ENCODE data around the gene LRP5. TPM values are rescaled to one million over a fixed set of nuclear protein-coding genes. Genes with fewer than 3 reads are reported as not detected.

Gene LRP5
- total RNA-seq, 1 donor from 2014 or later, result 20.2 TPM

DNA sequence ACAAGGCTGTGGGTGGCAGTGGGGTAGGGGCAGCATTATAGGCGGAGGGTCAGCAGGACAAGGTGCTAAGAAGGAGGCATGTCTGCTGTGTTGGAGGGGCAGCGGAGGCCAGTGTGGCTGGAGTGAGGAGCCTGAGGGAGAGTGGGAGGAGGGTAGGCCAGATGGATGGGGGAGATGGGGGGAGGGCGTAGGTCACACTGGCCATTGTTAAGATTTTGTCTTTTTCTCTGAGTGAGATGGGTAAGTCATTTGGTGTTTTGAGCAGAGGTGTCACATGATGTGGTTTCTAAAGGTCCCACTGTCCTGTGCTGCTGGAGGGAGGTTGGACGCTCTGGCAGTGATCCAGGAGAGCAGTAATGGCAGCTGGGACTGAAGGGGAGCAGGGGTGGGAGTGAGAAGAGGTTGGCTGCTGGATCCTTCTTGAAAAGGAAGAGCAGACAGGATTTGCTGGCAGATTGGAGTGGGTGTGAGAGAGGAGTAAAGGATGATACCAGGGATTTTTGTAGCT lies 158.0 kb downstream of the LRP5 start:
- no peak for TF ChIP-seq CTCF (IDR thresholded peaks at IDR 0.05; ENCODE audit: insufficient read depth, low read depth, low read length)
- no peak for TF ChIP-seq EZH2 (IDR thresholded peaks at IDR 0.05; ENCODE audit: insufficient read depth, low read length)
- peaks cover 93% of the 10 kb centered on the region for H3K79me2 ChIP-seq (ENCODE audit: insufficient read depth, low read length)
- H3K4me3 ChIP-seq (ENCODE audit: insufficient read depth, low read depth, low read length), result no peak overlapping the region
- peak overlapping the region; percentile 98 for H3K27ac Mint-ChIP-seq (ENCODE audit: unreplicated experiment)
- no peak for FAIRE-seq
- no peak for DNase-seq (ENCODE audit: low read depth)
- peak overlapping the region; percentile 34 for H3K4me3 Mint-ChIP-seq (ENCODE audit: unreplicated experiment)
- H3K9ac ChIP-seq (ENCODE audit: low read length), result no peak overlapping the region
- H3K27ac ChIP-seq (ENCODE audit: low read depth, low read length), result no peak overlapping the region
- no peaks in the 10 kb centered on the region for H3K27me3 ChIP-seq (ENCODE audit: insufficient read depth, low read length)
- H2AFZ ChIP-seq (ENCODE audit: low read depth, low read length), result no peak overlapping the region
- H3K36me3 ChIP-seq (ENCODE audit: insufficient read depth, low read length), result no peaks in the 10 kb centered on the region
- H3K9me3 Mint-ChIP-seq (ENCODE audit: unreplicated experiment), result no peaks in the 10 kb centered on the region
- H3K27me3 Mint-ChIP-seq (ENCODE audit: low read depth, unreplicated experiment), result no peaks in the 10 kb centered on the region
- H3K36me3 Mint-ChIP-seq (ENCODE audit: low read depth, unreplicated experiment), result peaks cover 2% of the 10 kb centered on the region
- no peaks in the 10 kb centered on the region for H3K9me3 ChIP-seq (ENCODE audit: insufficient read depth, low read depth, low read length)
- H4K20me1 ChIP-seq (ENCODE audit: insufficient read depth, low read length), result peaks cover 88% of the 10 kb centered on the region
- peak overlapping the region; percentile 30 for H3K4me2 ChIP-seq (ENCODE audit: low read length)
- H3K4me1 Mint-ChIP-seq (ENCODE audit: low read depth, unreplicated experiment), result peaks cover 75% of the 10 kb centered on the region
- H3K4me1 ChIP-seq (ENCODE audit: insufficient read depth, low read length), result peaks cover 26% of the 10 kb centered on the region

GRCh38 chr11:68471360-68472340 lies 159.3 kb downstream of the LRP5 start:
- peaks cover 80% of the 10 kb centered on the region for H4K20me1 ChIP-seq (ENCODE audit: insufficient read depth, low read length)
- FAIRE-seq, result no peak
- no peaks in the 10 kb centered on the region for H3K36me3 ChIP-seq (ENCODE audit: insufficient read depth, low read length)
- peak overlapping the region; percentile 86 for H3K27ac ChIP-seq (ENCODE audit: low read depth, low read length)
- Mint-ChIP-seq H3K4me3 (ENCODE audit: unreplicated experiment) (peak overlapping the region; percentile 48), H3K27ac (ENCODE audit: unreplicated experiment) (peak overlapping the region; percentile 98), H3K27me3 (ENCODE audit: low read depth, unreplicated experiment) (no peaks in the 10 kb centered on the region), H3K36me3 (ENCODE audit: low read depth, unreplicated experiment) (peaks cover 2% of the 10 kb centered on the region), H3K4me1 (ENCODE audit: low read depth, unreplicated experiment) (peaks cover 66% of the 10 kb centered on the region), H3K9me3 (ENCODE audit: unreplicated experiment) (no peaks in the 10 kb centered on the region)
- peak overlapping the region; percentile 58 for H3K9ac ChIP-seq (ENCODE audit: low read length)
- H3K4me1 ChIP-seq (ENCODE audit: insufficient read depth, low read length), result peaks cover 26% of the 10 kb centered on the region
- no peak for TF ChIP-seq EZH2 (IDR thresholded peaks at IDR 0.05; ENCODE audit: insufficient read depth, low read length)
- TF ChIP-seq CTCF (IDR thresholded peaks at IDR 0.05; ENCODE audit: insufficient read depth, low read depth, low read length), result no peak
- DNase-seq (ENCODE audit: low read depth), result peak; percentile 98
- H2AFZ ChIP-seq (ENCODE audit: low read depth, low read length), result no peak overlapping the region
- peaks cover 88% of the 10 kb centered on the region for H3K79me2 ChIP-seq (ENCODE audit: insufficient read depth, low read length)
- H3K4me3 ChIP-seq (ENCODE audit: insufficient read depth, low read depth, low read length), result no peak overlapping the region
- H3K27me3 ChIP-seq (ENCODE audit: insufficient read depth, low read length), result no peaks in the 10 kb centered on the region
- H3K9me3 ChIP-seq (ENCODE audit: insufficient read depth, low read depth, low read length), result no peaks in the 10 kb centered on the region
- H3K4me2 ChIP-seq (ENCODE audit: low read length), result peak overlapping the region; percentile 66

Measured in astrocyte (in vitro differentiated cells and primary cell).